GM18861 (cell line): ENCODE measurements around the gene IQGAP3.
"Not testable (repeated sequence)": the region's sequence is repeated elsewhere in the genome, so short reads cannot be mapped to it uniquely, and the experiment has no call there.

Source experiments
- ATAC-seq: cut with Tn5 transposase; IDR thresholded peaks from one replicate; pipeline ENCODE4 v1.9.1; 2021; ENCODE audit not compliant: unreplicated experiment

Gene IQGAP3

GRCh38 chr1:156574039-156574633, 1.8 kb upstream of the IQGAP3 start:
- no peak for ATAC-seq

- ATAC-seq: no peak
Measured at GRCh38 chr1:156572663-156573018, 276 bp upstream of the IQGAP3 start.

GRCh38 chr1:156571261-156571852, 1.0 kb downstream of the IQGAP3 start:
- no peak for ATAC-seq

- ATAC-seq: no peak
Measured at GRCh38 chr1:156566436-156566835, 5.9 kb downstream of the IQGAP3 start.

GRCh38 chr1:156565519-156565918, 6.8 kb downstream of the IQGAP3 start:
- ATAC-seq: no peak

GRCh38 chr1:156560585-156561163, 11.7 kb downstream of the IQGAP3 start:
- ATAC-seq: no peak

GRCh38 chr1:156559797-156560385, 12.5 kb downstream of the IQGAP3 start:
- ATAC-seq: no peak

- no peak for ATAC-seq
Measured at GRCh38 chr1:156559086-156559796, 13.1 kb downstream of the IQGAP3 start.

GRCh38 chr1:156556354-156556753, 16.0 kb downstream of the IQGAP3 start:
- ATAC-seq: no peak

- no peak for ATAC-seq
Measured at GRCh38 chr1:156555715-156556114, 16.6 kb downstream of the IQGAP3 start.

- no peak for ATAC-seq
Measured at GRCh38 chr1:156554971-156555370, 17.4 kb downstream of the IQGAP3 start.

GRCh38 chr1:156553860-156554485, 18.4 kb downstream of the IQGAP3 start:
- no peak for ATAC-seq

- ATAC-seq: not testable (repeated sequence)
Measured at GRCh38 chr1:156552937-156553336, 19.4 kb downstream of the IQGAP3 start.

- ATAC-seq: no peak
Measured at GRCh38 chr1:156552518-156552917, 19.8 kb downstream of the IQGAP3 start.

GRCh38 chr1:156551869-156552268, 20.5 kb downstream of the IQGAP3 start:
- ATAC-seq: no peak

- no peak for ATAC-seq
Measured at GRCh38 chr1:156551066-156551643, 21.2 kb downstream of the IQGAP3 start.

GRCh38 chr1:156550346-156550745, 22.0 kb downstream of the IQGAP3 start:
- ATAC-seq: no peak

- no peak for ATAC-seq
Measured at GRCh38 chr1:156549831-156550230, 22.5 kb downstream of the IQGAP3 start.

GRCh38 chr1:156549390-156549789, 23.0 kb downstream of the IQGAP3 start:
- no peak for ATAC-seq

GRCh38 chr1:156547982-156548381, 24.4 kb downstream of the IQGAP3 start:
- no peak for ATAC-seq

GRCh38 chr1:156547434-156547833, 24.9 kb downstream of the IQGAP3 start:
- no peak for ATAC-seq
